ENCODE measurements around the gene ZCCHC18.

DNA sequence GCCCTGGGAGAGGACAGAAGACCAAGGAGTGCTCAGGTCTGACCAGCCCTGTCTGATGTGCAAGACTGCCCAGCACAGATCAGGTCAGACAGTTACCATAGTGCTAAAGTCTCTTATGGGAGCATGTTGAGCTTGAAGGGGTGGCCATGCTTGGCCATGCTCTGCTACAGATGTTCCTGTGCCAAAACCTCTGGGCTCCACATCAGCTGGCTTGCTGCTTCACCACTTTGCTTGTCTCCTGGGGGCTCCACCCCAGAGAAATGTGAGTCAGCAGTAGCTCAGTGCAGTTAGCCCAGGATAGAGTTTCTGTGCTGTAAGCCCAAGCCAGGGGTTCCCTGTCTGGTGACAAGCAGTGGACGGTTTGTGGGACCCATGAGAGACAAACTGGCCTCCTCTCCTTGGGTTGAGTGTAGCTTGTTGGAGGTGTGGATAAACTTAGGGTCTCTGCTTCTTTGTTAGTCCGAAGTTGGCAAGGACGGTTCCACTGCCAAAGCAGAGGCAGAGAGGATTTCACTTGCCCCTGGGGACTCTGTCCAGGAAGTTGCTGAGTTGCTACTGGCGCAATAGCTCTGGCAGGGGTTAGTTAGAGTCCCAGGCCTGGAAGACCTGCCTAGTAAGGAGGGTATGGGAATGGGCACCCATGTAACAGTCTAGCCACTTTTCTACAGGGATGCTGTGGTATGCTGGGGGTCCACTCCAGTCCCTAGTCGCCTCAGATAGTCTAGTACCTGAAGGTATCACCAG, 27.6 kb upstream of the ZCCHC18 start:
- TF ChIP-seq POLR2AphosphoS5 (IDR thresholded peaks at IDR 0.05; ENCODE audit: low read depth, low read length) (no peak), TAF1 (IDR thresholded peaks at IDR 0.05; ENCODE audit: borderline replicate concordance, insufficient read depth, low read length) (no peak)
- TF ChIP-seq, protein P1, sequence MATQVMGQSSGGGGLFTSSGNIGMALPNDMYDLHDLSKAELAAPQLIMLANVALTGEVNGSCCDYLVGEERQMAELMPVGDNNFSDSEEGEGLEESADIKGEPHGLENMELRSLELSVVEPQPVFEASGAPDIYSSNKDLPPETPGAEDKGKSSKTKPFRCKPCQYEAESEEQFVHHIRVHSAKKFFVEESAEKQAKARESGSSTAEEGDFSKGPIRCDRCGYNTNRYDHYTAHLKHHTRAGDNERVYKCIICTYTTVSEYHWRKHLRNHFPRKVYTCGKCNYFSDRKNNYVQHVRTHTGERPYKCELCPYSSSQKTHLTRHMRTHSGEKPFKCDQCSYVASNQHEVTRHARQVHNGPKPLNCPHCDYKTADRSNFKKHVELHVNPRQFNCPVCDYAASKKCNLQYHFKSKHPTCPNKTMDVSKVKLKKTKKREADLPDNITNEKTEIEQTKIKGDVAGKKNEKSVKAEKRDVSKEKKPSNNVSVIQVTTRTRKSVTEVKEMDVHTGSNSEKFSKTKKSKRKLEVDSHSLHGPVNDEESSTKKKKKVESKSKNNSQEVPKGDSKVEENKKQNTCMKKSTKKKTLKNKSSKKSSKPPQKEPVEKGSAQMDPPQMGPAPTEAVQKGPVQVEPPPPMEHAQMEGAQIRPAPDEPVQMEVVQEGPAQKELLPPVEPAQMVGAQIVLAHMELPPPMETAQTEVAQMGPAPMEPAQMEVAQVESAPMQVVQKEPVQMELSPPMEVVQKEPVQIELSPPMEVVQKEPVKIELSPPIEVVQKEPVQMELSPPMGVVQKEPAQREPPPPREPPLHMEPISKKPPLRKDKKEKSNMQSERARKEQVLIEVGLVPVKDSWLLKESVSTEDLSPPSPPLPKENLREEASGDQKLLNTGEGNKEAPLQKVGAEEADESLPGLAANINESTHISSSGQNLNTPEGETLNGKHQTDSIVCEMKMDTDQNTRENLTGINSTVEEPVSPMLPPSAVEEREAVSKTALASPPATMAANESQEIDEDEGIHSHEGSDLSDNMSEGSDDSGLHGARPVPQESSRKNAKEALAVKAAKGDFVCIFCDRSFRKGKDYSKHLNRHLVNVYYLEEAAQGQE (IDR thresholded peaks at IDR 0.05; ENCODE audit: insufficient read depth in 1 of 2, low read depth in 2 of 2, low read length in 2 of 2): no peak
